ENCODE data around the gene LHX2. TPM values are rescaled to one million over a fixed set of nuclear protein-coding genes. Genes with fewer than 3 reads are reported as not detected.

Gene LHX2
- total and polyA plus RNA-seq, 2 donors = 0.19 to 0.57 TPM

- H3K4me1 ChIP-seq (ENCODE audit: control insufficient read depth in 2 of 2, insufficient read depth in 2 of 2, low read length in 2 of 2) = peaks cover 0 to 5% of the 10 kb centered on the region in 2 donors
- H3K9me3 ChIP-seq (ENCODE audit: control insufficient read depth in 2 of 2, insufficient read depth in 1 of 2, low read length in 1 of 2) = no peaks in the 10 kb centered on the region
- no peak overlapping the region for H3K4me3 ChIP-seq (ENCODE audit: low read length in 2 of 2)
- H3K27ac ChIP-seq (ENCODE audit: low read depth in 1 of 2, low read length in 1 of 2) = no peak overlapping the region
- DNase-seq (ENCODE audit: low read depth in 6 of 9, low spot score in 9 of 9) = no peak
- 86% methylated on average over 5 of the region's 5 CpGs for WGBS
- H3K36me3 ChIP-seq (ENCODE audit: control insufficient read depth in 2 of 2, insufficient read depth in 2 of 2, low read length in 1 of 2) = no peaks in the 10 kb centered on the region
- peaks cover 40 to 85% of the 10 kb centered on the region in 2 donors for H3K27me3 ChIP-seq (ENCODE audit: control insufficient read depth in 2 of 2, insufficient read depth in 1 of 2, low read length in 1 of 2)
Observed at GRCh38 chr9:124044448-124044847, 32.9 kb downstream of the LHX2 start.

GRCh38 chr9:124045076-124045829 lies 33.7 kb downstream of the LHX2 start:
- Histone ChIP-seq H3K27ac (ENCODE audit: low read depth in 1 of 2, low read length in 1 of 2) (no peak overlapping the region), H3K27me3 (ENCODE audit: control insufficient read depth in 2 of 2, insufficient read depth in 1 of 2, low read length in 1 of 2) (peaks cover 35 to 76% of the 10 kb centered on the region in 2 donors), H3K4me3 (ENCODE audit: low read length in 2 of 2) (no peak overlapping the region), H3K36me3 (ENCODE audit: control insufficient read depth in 2 of 2, insufficient read depth in 2 of 2, low read length in 1 of 2) (no peaks in the 10 kb centered on the region), H3K4me1 (ENCODE audit: control insufficient read depth in 2 of 2, insufficient read depth in 2 of 2, low read length in 2 of 2) (peaks cover 0 to 5% of the 10 kb centered on the region in 2 donors), H3K9me3 (ENCODE audit: control insufficient read depth in 2 of 2, insufficient read depth in 1 of 2, low read length in 1 of 2) (no peaks in the 10 kb centered on the region)
- no peak for DNase-seq (ENCODE audit: low read depth in 6 of 9, low spot score in 9 of 9)
- WGBS = 13% methylated on average over 49 of the region's 49 CpGs

GRCh38 chr9:124045830-124046177 lies 34.2 kb downstream of the LHX2 start:
- Histone ChIP-seq H3K27ac (ENCODE audit: low read depth in 1 of 2, low read length in 1 of 2) (no peak overlapping the region), H3K27me3 (ENCODE audit: control insufficient read depth in 2 of 2, insufficient read depth in 1 of 2, low read length in 1 of 2) (peaks cover 35 to 71% of the 10 kb centered on the region in 2 donors), H3K9me3 (ENCODE audit: control insufficient read depth in 2 of 2, insufficient read depth in 1 of 2, low read length in 1 of 2) (no peaks in the 10 kb centered on the region), H3K36me3 (ENCODE audit: control insufficient read depth in 2 of 2, insufficient read depth in 2 of 2, low read length in 1 of 2) (no peaks in the 10 kb centered on the region), H3K4me1 (ENCODE audit: control insufficient read depth in 2 of 2, insufficient read depth in 2 of 2, low read length in 2 of 2) (peaks cover 0 to 5% of the 10 kb centered on the region in 2 donors), H3K4me3 (ENCODE audit: low read length in 2 of 2) (no peak overlapping the region)
- DNase-seq (ENCODE audit: low read depth in 6 of 9, low spot score in 9 of 9) = no peak
- WGBS = 17% methylated on average over 18 of the region's 18 CpGs

- whole genome bisulfite sequencing = 83% methylated on average over 10 of the region's 10 CpGs
- DNase-seq (ENCODE audit: low read depth in 6 of 9, low spot score in 9 of 9) = no peak
- H3K9me3 ChIP-seq (ENCODE audit: control insufficient read depth in 2 of 2, insufficient read depth in 1 of 2, low read length in 1 of 2) = no peaks in the 10 kb centered on the region
- H3K36me3 ChIP-seq (ENCODE audit: control insufficient read depth in 2 of 2, insufficient read depth in 2 of 2, low read length in 1 of 2) = no peaks in the 10 kb centered on the region
- H3K4me1 ChIP-seq (ENCODE audit: control insufficient read depth in 2 of 2, insufficient read depth in 2 of 2, low read length in 2 of 2) = peaks cover 0 to 2% of the 10 kb centered on the region in 2 donors
- peaks cover 35 to 68% of the 10 kb centered on the region in 2 donors for H3K27me3 ChIP-seq (ENCODE audit: control insufficient read depth in 2 of 2, insufficient read depth in 1 of 2, low read length in 1 of 2)
- no peak overlapping the region for H3K4me3 ChIP-seq (ENCODE audit: low read length in 2 of 2)
- no peak overlapping the region for H3K27ac ChIP-seq (ENCODE audit: low read depth in 1 of 2, low read length in 1 of 2)
Observed at GRCh38 chr9:124046189-124046588, 34.6 kb downstream of the LHX2 start.

- no peak for DNase-seq (ENCODE audit: low read depth in 6 of 9, low spot score in 9 of 9)
- no peak overlapping the region for H3K27ac ChIP-seq (ENCODE audit: low read depth in 1 of 2, low read length in 1 of 2)
- H3K9me3 ChIP-seq (ENCODE audit: control insufficient read depth in 2 of 2, insufficient read depth in 1 of 2, low read length in 1 of 2) = no peaks in the 10 kb centered on the region
- H3K27me3 ChIP-seq (ENCODE audit: control insufficient read depth in 2 of 2, insufficient read depth in 1 of 2, low read length in 1 of 2) = peaks cover 31 to 58% of the 10 kb centered on the region in 2 donors
- no peaks in the 10 kb centered on the region for H3K36me3 ChIP-seq (ENCODE audit: control insufficient read depth in 2 of 2, insufficient read depth in 2 of 2, low read length in 1 of 2)
- H3K4me3 ChIP-seq (ENCODE audit: low read length in 2 of 2) = no peak overlapping the region
- WGBS = 95% methylated on average over 8 of the region's 8 CpGs
- H3K4me1 ChIP-seq (ENCODE audit: control insufficient read depth in 2 of 2, insufficient read depth in 2 of 2, low read length in 2 of 2) = no peaks in the 10 kb centered on the region
Observed at GRCh38 chr9:124047251-124047672, 35.7 kb downstream of the LHX2 start.

GRCh38 chr9:124050955-124051354 lies 39.4 kb downstream of the LHX2 start:
- 98% methylated on average over 1 of the region's 1 CpG for WGBS
- Histone ChIP-seq H3K9me3 (ENCODE audit: control insufficient read depth in 2 of 2, insufficient read depth in 1 of 2, low read length in 1 of 2) (no peaks in the 10 kb centered on the region), H3K27ac (ENCODE audit: low read depth in 1 of 2, low read length in 1 of 2) (no peak overlapping the region), H3K36me3 (ENCODE audit: control insufficient read depth in 2 of 2, insufficient read depth in 2 of 2, low read length in 1 of 2) (no peaks in the 10 kb centered on the region), H3K4me1 (ENCODE audit: control insufficient read depth in 2 of 2, insufficient read depth in 2 of 2, low read length in 2 of 2) (no peaks in the 10 kb centered on the region), H3K27me3 (ENCODE audit: control insufficient read depth in 2 of 2, insufficient read depth in 1 of 2, low read length in 1 of 2) (peaks cover 11 to 35% of the 10 kb centered on the region in 2 donors), H3K4me3 (ENCODE audit: low read length in 2 of 2) (no peak overlapping the region)
- no peak for DNase-seq (ENCODE audit: low read depth in 6 of 9, low spot score in 9 of 9)

GRCh38 chr9:124052401-124052800 lies 40.8 kb downstream of the LHX2 start:
- DNase-seq (ENCODE audit: low read depth in 6 of 9, low spot score in 9 of 9) = no peak
- no peaks in the 10 kb centered on the region for H3K9me3 ChIP-seq (ENCODE audit: control insufficient read depth in 2 of 2, insufficient read depth in 1 of 2, low read length in 1 of 2)
- peaks cover 3 to 21% of the 10 kb centered on the region in 2 donors for H3K27me3 ChIP-seq (ENCODE audit: control insufficient read depth in 2 of 2, insufficient read depth in 1 of 2, low read length in 1 of 2)
- WGBS = 95% methylated on average over 5 of the region's 5 CpGs
- no peak overlapping the region for H3K4me3 ChIP-seq (ENCODE audit: low read length in 2 of 2)
- no peaks in the 10 kb centered on the region for H3K36me3 ChIP-seq (ENCODE audit: control insufficient read depth in 2 of 2, insufficient read depth in 2 of 2, low read length in 1 of 2)
- no peak overlapping the region for H3K27ac ChIP-seq (ENCODE audit: low read depth in 1 of 2, low read length in 1 of 2)
- H3K4me1 ChIP-seq (ENCODE audit: control insufficient read depth in 2 of 2, insufficient read depth in 2 of 2, low read length in 2 of 2) = no peaks in the 10 kb centered on the region

- H3K27me3 ChIP-seq (ENCODE audit: control insufficient read depth in 2 of 2, insufficient read depth in 1 of 2, low read length in 1 of 2) = peaks cover 0 to 13% of the 10 kb centered on the region in 2 donors
- 36% methylated on average over 7 of the region's 7 CpGs for WGBS
Observed at GRCh38 chr9:124054582-124055227, 43.1 kb downstream of the LHX2 start.

GRCh38 chr9:124060844-124061605 lies 49.5 kb downstream of the LHX2 start:
- DNase-seq (ENCODE audit: low read depth in 6 of 9, low spot score in 9 of 9) = no peak
- Histone ChIP-seq H3K27ac (ENCODE audit: low read depth in 1 of 2, low read length in 1 of 2) (no peak overlapping the region), H3K4me3 (ENCODE audit: low read length in 2 of 2) (no peak overlapping the region), H3K36me3 (ENCODE audit: control insufficient read depth in 2 of 2, insufficient read depth in 2 of 2, low read length in 1 of 2) (no peaks in the 10 kb centered on the region), H3K9me3 (ENCODE audit: control insufficient read depth in 2 of 2, insufficient read depth in 1 of 2, low read length in 1 of 2) (no peaks in the 10 kb centered on the region), H3K4me1 (ENCODE audit: control insufficient read depth in 2 of 2, insufficient read depth in 2 of 2, low read length in 2 of 2) (no peaks in the 10 kb centered on the region), H3K27me3 (ENCODE audit: control insufficient read depth in 2 of 2, insufficient read depth in 1 of 2, low read length in 1 of 2) (no peaks in the 10 kb centered on the region)
- 87% methylated on average over 21 of the region's 21 CpGs for WGBS

More at GRCh38 chr9:124054582-124055227, 43.1 kb downstream of the LHX2 start:
- Histone ChIP-seq H3K27ac (ENCODE audit: low read depth in 1 of 2, low read length in 1 of 2) (no peak overlapping the region), H3K4me1 (ENCODE audit: control insufficient read depth in 2 of 2, insufficient read depth in 2 of 2, low read length in 2 of 2) (no peaks in the 10 kb centered on the region), H3K4me3 (ENCODE audit: low read length in 2 of 2) (no peak overlapping the region), H3K36me3 (ENCODE audit: control insufficient read depth in 2 of 2, insufficient read depth in 2 of 2, low read length in 1 of 2) (no peaks in the 10 kb centered on the region), H3K9me3 (ENCODE audit: control insufficient read depth in 2 of 2, insufficient read depth in 1 of 2, low read length in 1 of 2) (no peaks in the 10 kb centered on the region)
- no peak for DNase-seq (ENCODE audit: low read depth in 6 of 9, low spot score in 9 of 9)

Data from thymus (tissue), 11 donors.